Neural progenitor cell (in vitro differentiated cells): ENCODE data around the gene LINGO4. TPM values are rescaled to one million over a fixed set of nuclear protein-coding genes. Genes with fewer than 3 reads are reported as not detected.
"Not testable (repeated sequence)": the region's sequence is repeated elsewhere in the genome, so short reads cannot be mapped to it uniquely, and the experiment has no call there.

Experiments used
- DNase-seq: peaks from one replicate; pipeline ENCODE4 v3.0.0-alpha.2; 2016; ENCODE audit warnings: low spot score
- H2AFZ ChIP-seq: fragments of 200-600 bp; sonication (generic); replicated peaks from 2 replicates; pipeline ENCODE4 v1.6.1; 2016; ENCODE audit warnings: antibody characterized with exemption
- H3F3A ChIP-seq: fragments of 200-600 bp; sonication (generic); 2 replicates; pipeline ENCODE4 v1.6.1; 2016; ENCODE audit warnings: antibody characterized with exemption, low read depth
- H3K27ac ChIP-seq: fragments of 200-600 bp; sonication (generic); 2 replicates; pipeline ENCODE4 v1.5.1; 2016; ENCODE audit warnings: mild to moderate bottlenecking
- H3K27me3 ChIP-seq: fragments of 200-600 bp; sonication (generic); 2 replicates; pipeline ENCODE4 v1.6.1; 2016; ENCODE audit warnings: mild to moderate bottlenecking, moderate library complexity
- H3K36me3 ChIP-seq: fragments of 200-600 bp; sonication (generic); 2 replicates; pipeline ENCODE4 v1.5.1; 2016
- H3K4me1 ChIP-seq: fragments of 200-600 bp; sonication (generic); 2 replicates; pipeline ENCODE4 v1.6.1; 2016; ENCODE audit warnings: mixed run types
- H3K4me2 ChIP-seq: fragments of 200-600 bp; sonication (generic); 2 replicates; pipeline ENCODE4 v1.6.1; 2016
- H3K4me3 ChIP-seq: fragments of 200-600 bp; sonication (generic); 2 replicates; pipeline ENCODE4 v1.5.1; 2016
- H3K79me2 ChIP-seq: fragments of 200-600 bp; sonication (generic); 2 replicates; pipeline ENCODE4 v1.6.1; 2016; ENCODE audit warnings: low read depth
- H3K9ac ChIP-seq: fragments of 200-600 bp; sonication (generic); 2 replicates; pipeline ENCODE4 v1.6.1; 2016
- H3K9me3 ChIP-seq: fragments of 200-600 bp; sonication (generic); 2 replicates; pipeline ENCODE4 v1.5.1; 2016; ENCODE audit warnings: low read depth
- H4K20me1 ChIP-seq: fragments of 200-600 bp; sonication (generic); 2 replicates; pipeline ENCODE4 v1.6.1; 2016; ENCODE audit warnings: low read depth
- H3K27ac Mint-ChIP-seq: 3 replicates; pipeline ENCODE4 v1.8.0; 2021; ENCODE audit warnings: mixed read lengths
- H3K27me3 Mint-ChIP-seq: 2 replicates; pipeline ENCODE4 v1.8.0; 2022; ENCODE audit warnings: low read depth, mild to moderate bottlenecking, inconsistent platforms, moderate library complexity, mixed read lengths; ENCODE audit not compliant: insufficient read depth
- H3K36me3 Mint-ChIP-seq: 3 replicates; pipeline ENCODE4 v1.8.0; 2021; ENCODE audit warnings: mixed read lengths
- H3K4me1 Mint-ChIP-seq: 3 replicates; pipeline ENCODE4 v1.8.0; 2021; ENCODE audit warnings: mixed read lengths
- H3K4me3 Mint-ChIP-seq: 3 replicates; pipeline ENCODE4 v1.8.0; 2021; ENCODE audit warnings: mild to moderate bottlenecking, moderate library complexity, mixed read lengths
- H3K9me3 Mint-ChIP-seq: 3 replicates; pipeline ENCODE4 v1.8.0; 2020; ENCODE audit warnings: mixed read lengths
- CTCF ChIP-seq: fragments of 200-600 bp; sonication (generic); IDR thresholded peaks from 2 replicates; pipeline ENCODE4 v1.5.1; 2017; ENCODE audit warnings: antibody characterized with exemption, mild to moderate bottlenecking
- EZH2 ChIP-seq: fragments of 200-600 bp; sonication (generic); IDR thresholded peaks from 2 replicates; pipeline ENCODE4 v1.6.1; 2017; ENCODE audit warnings: antibody characterized with exemption, mild to moderate bottlenecking, moderate library complexity
- EZH2phosphoT487 ChIP-seq: fragments of 200-600 bp; sonication (generic); IDR thresholded peaks from 2 replicates; pipeline ENCODE4 v1.6.1; 2017; ENCODE audit warnings: antibody characterized with exemption
- total RNA-seq: library from RNA; depleted of rRNA; stranded (reverse); fragments of >200 nt; gene quantifications from 2 replicates; pipeline ENCODE4 v1.2.3, GENCODE V29; 2015; ENCODE audit warnings: low replicate concordance

The LINGO4 gene
- total RNA-seq, 1 donor from 2014 or later = not detected

DNA sequence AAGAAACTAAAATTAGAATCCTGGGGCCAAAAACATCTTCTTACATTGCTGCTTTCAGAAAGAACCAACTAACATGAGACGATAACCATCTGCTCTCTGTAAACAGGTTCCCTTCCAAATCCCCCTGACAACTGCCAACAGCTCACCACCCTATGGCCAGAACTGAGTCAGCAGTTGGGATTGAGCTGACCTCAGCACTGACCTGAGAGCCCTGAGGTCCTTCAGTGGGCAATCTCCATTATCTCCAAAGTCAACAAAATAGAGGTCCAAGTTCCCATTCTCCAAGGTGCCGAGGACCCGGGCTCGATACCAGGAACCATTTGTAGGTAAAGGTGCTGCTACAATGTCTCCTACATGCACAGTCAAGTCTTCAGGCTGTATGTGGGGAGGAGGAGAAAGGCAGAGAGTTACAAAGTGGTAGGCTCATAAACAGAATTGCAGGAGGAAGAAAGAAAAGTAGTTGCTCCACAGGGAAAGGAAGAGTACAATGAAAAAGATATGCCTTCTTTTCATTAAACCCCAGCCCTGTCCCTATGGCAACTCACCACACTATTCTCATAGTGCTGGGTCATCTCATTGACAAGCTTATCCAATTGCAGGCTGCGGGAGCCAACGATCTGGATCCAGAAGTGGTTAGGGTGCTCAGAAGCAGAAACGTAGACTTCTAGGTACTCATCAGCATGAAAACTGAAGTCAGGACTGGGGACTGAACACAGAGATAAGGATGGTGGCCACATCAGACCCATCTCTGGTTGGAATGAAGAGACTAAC, 29.1 kb downstream of the LINGO4 start:
- no peak overlapping the region for H3K4me3 ChIP-seq
- DNase-seq = no peak
- H3K4me1 Mint-ChIP-seq = no peaks in the 10 kb centered on the region
- no peaks in the 10 kb centered on the region for H3K9me3 ChIP-seq
- no peaks in the 10 kb centered on the region for H3K79me2 ChIP-seq
- no peak overlapping the region for H3K4me3 Mint-ChIP-seq
- no peak overlapping the region for H2AFZ ChIP-seq
- no peaks in the 10 kb centered on the region for H3F3A ChIP-seq
- H3K27ac Mint-ChIP-seq = no peak overlapping the region
- H3K27me3 Mint-ChIP-seq = no peaks in the 10 kb centered on the region
- H3K9me3 Mint-ChIP-seq = no peaks in the 10 kb centered on the region
- H3K27ac ChIP-seq = no peak overlapping the region
- no peaks in the 10 kb centered on the region for H4K20me1 ChIP-seq
- H3K9ac ChIP-seq = no peak overlapping the region
- H3K4me1 ChIP-seq = no peaks in the 10 kb centered on the region
- no peaks in the 10 kb centered on the region for H3K36me3 ChIP-seq
- TF ChIP-seq CTCF = no peak
- no peak for TF ChIP-seq EZH2phosphoT487
- TF ChIP-seq EZH2 = no peak
- H3K27me3 ChIP-seq = no peaks in the 10 kb centered on the region
- H3K4me2 ChIP-seq = no peak overlapping the region
- peaks cover 29% of the 10 kb centered on the region for H3K36me3 Mint-ChIP-seq

DNA sequence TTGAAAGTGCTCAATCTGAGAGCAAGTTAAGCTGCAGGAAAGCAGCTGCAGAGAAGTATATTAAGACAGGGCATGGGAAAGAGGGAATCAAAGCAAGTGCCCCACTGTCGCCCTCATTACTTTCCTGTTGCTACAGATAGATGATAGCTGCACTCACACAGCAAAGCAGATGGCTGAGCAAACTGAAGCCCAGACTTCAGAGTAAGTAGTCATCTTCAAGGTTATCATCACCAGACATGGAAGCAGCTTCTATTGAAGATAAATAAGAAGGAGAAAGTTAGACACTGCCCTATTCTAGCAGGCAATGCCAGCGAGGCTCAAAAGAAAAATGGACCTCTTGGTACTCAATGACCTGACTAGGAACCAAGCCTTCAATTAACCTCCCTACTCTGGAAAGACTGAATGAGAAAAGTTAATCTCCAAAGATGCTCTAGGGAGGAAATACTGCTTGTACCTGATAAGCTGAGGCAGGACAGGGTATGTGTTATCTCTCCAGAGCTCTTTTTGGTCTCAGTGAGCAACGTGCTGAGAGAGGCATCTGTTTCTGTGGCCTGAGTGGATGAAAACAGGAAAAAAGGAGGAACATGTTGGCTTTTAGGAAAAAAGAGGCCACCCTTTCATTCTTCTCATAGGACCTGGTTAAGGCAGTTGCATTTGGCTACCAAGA, 30.8 kb downstream of the LINGO4 start:
- Histone ChIP-seq H4K20me1 (no peaks in the 10 kb centered on the region), H3F3A (no peaks in the 10 kb centered on the region), H3K9ac (no peak overlapping the region), H3K9me3 (no peaks in the 10 kb centered on the region), H2AFZ (no peak overlapping the region), H3K36me3 (no peaks in the 10 kb centered on the region), H3K79me2 (no peaks in the 10 kb centered on the region), H3K4me3 (no peak overlapping the region), H3K4me2 (no peak overlapping the region), H3K27ac (no peak overlapping the region), H3K4me1 (no peaks in the 10 kb centered on the region), H3K27me3 (no peaks in the 10 kb centered on the region)
- Mint-ChIP-seq H3K36me3 (peaks cover 24% of the 10 kb centered on the region), H3K4me3 (no peak overlapping the region), H3K27me3 (no peaks in the 10 kb centered on the region), H3K4me1 (no peaks in the 10 kb centered on the region), H3K9me3 (no peaks in the 10 kb centered on the region), H3K27ac (no peak overlapping the region)
- DNase-seq = no peak
- TF ChIP-seq CTCF (no peak), EZH2 (no peak), EZH2phosphoT487 (no peak)

- no peaks in the 10 kb centered on the region for H4K20me1 ChIP-seq
- H3K4me3 Mint-ChIP-seq = no peak overlapping the region
- peaks cover 19% of the 10 kb centered on the region for H3K36me3 Mint-ChIP-seq
- no peak overlapping the region for H3K4me2 ChIP-seq
- no peaks in the 10 kb centered on the region for H3F3A ChIP-seq
- H3K4me3 ChIP-seq = no peak overlapping the region
- H3K9me3 Mint-ChIP-seq = no peaks in the 10 kb centered on the region
- no peak for TF ChIP-seq EZH2
- no peak for TF ChIP-seq CTCF
- TF ChIP-seq EZH2phosphoT487 = no peak
- H3K9me3 ChIP-seq = no peaks in the 10 kb centered on the region
- DNase-seq = no peak
- no peaks in the 10 kb centered on the region for H3K4me1 ChIP-seq
- no peaks in the 10 kb centered on the region for H3K4me1 Mint-ChIP-seq
- no peaks in the 10 kb centered on the region for H3K27me3 ChIP-seq
- H2AFZ ChIP-seq = no peak overlapping the region
- H3K79me2 ChIP-seq = no peaks in the 10 kb centered on the region
- H3K36me3 ChIP-seq = no peaks in the 10 kb centered on the region
- H3K27ac Mint-ChIP-seq = no peak overlapping the region
- H3K27me3 Mint-ChIP-seq = no peaks in the 10 kb centered on the region
- H3K9ac ChIP-seq = no peak overlapping the region
- no peak overlapping the region for H3K27ac ChIP-seq
Observed at GRCh38 chr1:151773702-151774101, 31.5 kb downstream of the LINGO4 start.

- not testable (repeated sequence) for H3K9me3 Mint-ChIP-seq, H3F3A ChIP-seq, DNase-seq
Observed at GRCh38 chr1:151769270-151769669, 35.9 kb downstream of the LINGO4 start.

GRCh38 chr1:151768351-151769066, 36.7 kb downstream of the LINGO4 start:
- not testable (repeated sequence) for H3K4me1 ChIP-seq, H3K27me3 Mint-ChIP-seq, H3K79me2 ChIP-seq, H3K4me2 ChIP-seq, H3F3A ChIP-seq, DNase-seq, H3K27ac Mint-ChIP-seq, H4K20me1 ChIP-seq, H3K4me3 ChIP-seq, H3K27ac ChIP-seq, H3K27me3 ChIP-seq, H3K9me3 Mint-ChIP-seq, H3K4me3 Mint-ChIP-seq, H3K36me3 Mint-ChIP-seq, H3K36me3 ChIP-seq, H3K9me3 ChIP-seq, H2AFZ ChIP-seq, H3K9ac ChIP-seq
- H3K4me1 Mint-ChIP-seq = peaks cover 16% of the 10 kb centered on the region

More at GRCh38 chr1:151769270-151769669, 35.9 kb downstream of the LINGO4 start:
- H3K27ac ChIP-seq, H3K4me1 ChIP-seq, H4K20me1 ChIP-seq, H3K36me3 Mint-ChIP-seq, H3K4me3 ChIP-seq, H3K36me3 ChIP-seq, H3K27ac Mint-ChIP-seq, H3K4me3 Mint-ChIP-seq, H3K9me3 ChIP-seq, H3K27me3 Mint-ChIP-seq, H3K4me2 ChIP-seq, H3K4me1 Mint-ChIP-seq, H3K27me3 ChIP-seq, H3K9ac ChIP-seq, H3K79me2 ChIP-seq, H2AFZ ChIP-seq: not testable (repeated sequence)
